Measurements from ENCODE around the gene HS3ST6.

- TF ChIP-seq CTCF (conservative IDR thresholded peaks at IDR 0.05; ENCODE audit: low read length): no peak
- TF ChIP-seq EZH2phosphoT487 (IDR thresholded peaks at IDR 0.05; ENCODE audit: borderline replicate concordance): no peak
Observed at GRCh38 chr16:1940273-1941161, 22.3 kb upstream of the HS3ST6 start.

Data from Loucy (cell line).